ENCODE measurements around the gene CAPN11.

The CAPN11 gene

GRCh38 chr6:44158770-44159228 is at the start of gene CAPN11:
Gene CAPN11 (plus strand): TSS chr6:44158820. CDS start chr6:44158849, 29 bp downstream.
- in situ Hi-C loops (cut with HindIII; ENCODE audit: low sequenced_read_pairs), result no loop called here
- TF ChIP-seq CTCF (IDR thresholded peaks at IDR 0.05; ENCODE audit: low read depth, low read length, missing control alignments), result no peak
- no peak for DNase-seq (ENCODE audit: low read depth)
- no peak within 1 kb of the TSS for H3K4me3 ChIP-seq (ENCODE audit: low read depth, low read length)

- in situ Hi-C loops (cut with HindIII; ENCODE audit: low sequenced_read_pairs), result loop anchor here (5.0 kb wide), 1 partner anchor 43 kb away; no protein-coding TSS in a partner anchor
- no peak for DNase-seq (ENCODE audit: low read depth)
- H3K4me3 ChIP-seq (ENCODE audit: low read depth, low read length), result no peak overlapping the region
- no peak for TF ChIP-seq CTCF (IDR thresholded peaks at IDR 0.05; ENCODE audit: low read depth, low read length, missing control alignments)
Measured at GRCh38 chr6:44109212-44109611, 49.4 kb upstream of the CAPN11 start.

GRCh38 chr6:44110005-44110676 is 48.5 kb upstream of the CAPN11 start:
- in situ Hi-C loops (cut with HindIII; ENCODE audit: low sequenced_read_pairs), result no loop called here
- no peak for TF ChIP-seq CTCF (IDR thresholded peaks at IDR 0.05; ENCODE audit: low read depth, low read length, missing control alignments)
- H3K4me3 ChIP-seq (ENCODE audit: low read depth, low read length), result no peak overlapping the region
- DNase-seq (ENCODE audit: low read depth), result no peak

GRCh38 chr6:44110966-44111365 is 47.7 kb upstream of the CAPN11 start:
- no peak for DNase-seq (ENCODE audit: low read depth)
- no peak for TF ChIP-seq CTCF (IDR thresholded peaks at IDR 0.05; ENCODE audit: low read depth, low read length, missing control alignments)
- in situ Hi-C loops (cut with HindIII; ENCODE audit: low sequenced_read_pairs), result no loop called here
- no peak overlapping the region for H3K4me3 ChIP-seq (ENCODE audit: low read depth, low read length)

- in situ Hi-C loops (cut with HindIII; ENCODE audit: low sequenced_read_pairs), result no loop called here
- H3K4me3 ChIP-seq (ENCODE audit: low read depth, low read length), result no peak overlapping the region
- no peak for TF ChIP-seq CTCF (IDR thresholded peaks at IDR 0.05; ENCODE audit: low read depth, low read length, missing control alignments)
- no peak for DNase-seq (ENCODE audit: low read depth)
Measured at GRCh38 chr6:44111434-44112417, 46.9 kb upstream of the CAPN11 start.

GRCh38 chr6:44113414-44113813 is 45.2 kb upstream of the CAPN11 start:
- in situ Hi-C loops (cut with HindIII; ENCODE audit: low sequenced_read_pairs), result no loop called here
- no peak overlapping the region for H3K4me3 ChIP-seq (ENCODE audit: low read depth, low read length)
- no peak for DNase-seq (ENCODE audit: low read depth)
- TF ChIP-seq CTCF (IDR thresholded peaks at IDR 0.05; ENCODE audit: low read depth, low read length, missing control alignments), result peak; percentile 32
